HUES6 (cell line): ENCODE results near the gene PIKFYVE.
"Not testable (repeated sequence)": the region's sequence is repeated elsewhere in the genome, so short reads cannot be mapped to it uniquely, and the experiment has no call there.

Experiments
- H3K27ac ChIP-seq: 2 replicates; pipeline ENCODE4 v1.7.0; 2013; ENCODE audit warnings: low read depth, mild to moderate bottlenecking, low read length, inconsistent platforms
- H3K27me3 ChIP-seq: 2 replicates; pipeline ENCODE4 v1.6.1; 2013; ENCODE audit warnings: low read length; ENCODE audit not compliant: control insufficient read depth, insufficient read depth
- H3K36me3 ChIP-seq: 2 replicates; pipeline ENCODE4 v1.6.1; 2013; ENCODE audit warnings: low read length; ENCODE audit not compliant: control insufficient read depth, insufficient read depth
- H3K4me1 ChIP-seq: 2 replicates; pipeline ENCODE4 v1.6.1; 2013; ENCODE audit warnings: low read length; ENCODE audit not compliant: control insufficient read depth, insufficient read depth
- H3K4me3 ChIP-seq: 2 replicates; pipeline ENCODE4 v1.5.1; 2013; ENCODE audit warnings: low read depth, low read length
- H3K9ac ChIP-seq: one replicate; pipeline ENCODE4 v1.6.1; 2013; ENCODE audit warnings: mild to moderate bottlenecking, low read length
- H3K9me3 ChIP-seq: 2 replicates; pipeline ENCODE4 v1.6.1; 2013; ENCODE audit warnings: low read depth, low read length; ENCODE audit not compliant: control insufficient read depth, insufficient read depth

The PIKFYVE gene

DNA sequence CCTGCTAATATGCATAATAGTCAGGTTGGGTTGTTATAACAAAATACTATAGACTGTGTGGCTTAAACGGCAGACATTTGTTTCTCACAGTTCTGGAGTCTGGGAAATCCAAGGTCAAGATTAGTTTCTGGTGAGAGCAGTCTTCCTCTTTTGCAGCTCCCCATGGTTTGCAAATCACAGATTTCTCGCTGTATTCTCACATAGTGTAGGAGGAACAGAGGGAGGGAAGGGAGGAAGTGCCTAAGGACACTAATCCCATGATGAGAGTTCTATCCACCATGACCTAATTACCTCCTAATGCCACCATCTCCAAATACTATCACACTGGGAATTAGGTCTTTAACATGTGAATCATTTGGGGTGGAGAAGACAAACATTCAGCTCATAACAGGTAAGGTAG, 120.5 kb downstream of the PIKFYVE start:
- H3K27ac ChIP-seq = no peak overlapping the region
- no peak overlapping the region for H3K4me3 ChIP-seq
- H3K9ac ChIP-seq = no peak overlapping the region
- no peaks in the 10 kb centered on the region for H3K36me3 ChIP-seq
- no peaks in the 10 kb centered on the region for H3K9me3 ChIP-seq
- H3K4me1 ChIP-seq = no peaks in the 10 kb centered on the region
- no peaks in the 10 kb centered on the region for H3K27me3 ChIP-seq

DNA sequence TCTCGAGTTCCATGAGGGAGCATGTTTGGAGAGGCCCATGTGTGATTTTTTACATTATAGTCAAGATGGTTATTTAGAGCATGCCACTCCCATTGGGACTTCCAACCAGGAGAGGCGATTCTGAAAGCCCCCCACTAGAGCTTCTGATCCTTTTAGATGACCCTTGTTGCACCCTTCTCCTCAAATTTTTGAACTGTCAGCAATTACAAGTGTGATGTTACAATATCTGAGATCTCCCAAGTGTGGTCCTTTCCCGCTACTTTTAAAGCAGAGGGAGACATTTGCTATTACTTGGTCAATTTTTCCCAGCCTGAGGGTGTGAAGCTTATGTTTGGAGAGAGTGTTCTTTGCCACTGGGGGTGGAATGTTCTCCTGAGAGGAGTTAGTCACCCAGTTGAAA, 123.9 kb downstream of the PIKFYVE start:
- Histone ChIP-seq H3K36me3 (no peaks in the 10 kb centered on the region), H3K9ac (no peak overlapping the region), H3K27ac (no peak overlapping the region), H3K27me3 (no peaks in the 10 kb centered on the region), H3K4me1 (no peaks in the 10 kb centered on the region), H3K4me3 (no peak overlapping the region), H3K9me3 (peaks cover 19% of the 10 kb centered on the region)

DNA sequence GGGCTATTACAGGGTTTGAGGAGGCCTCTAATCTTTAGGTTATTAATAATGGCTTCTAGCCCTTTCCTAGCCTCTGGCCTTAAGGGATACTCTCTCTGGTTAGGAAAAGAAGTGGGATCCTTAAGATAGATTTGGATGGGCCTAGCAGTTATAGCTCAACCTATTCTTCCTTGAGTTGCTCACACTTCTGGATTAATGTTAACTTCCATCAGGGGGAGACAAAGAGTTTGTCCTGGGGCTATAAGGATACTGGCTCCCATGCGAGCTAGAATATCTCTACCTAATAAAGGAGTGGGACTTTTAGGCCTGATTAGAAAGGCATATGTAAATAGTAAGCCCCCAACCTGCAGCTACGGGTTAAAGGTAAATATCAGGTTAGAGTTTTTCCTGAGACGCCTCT, 126.2 kb downstream of the PIKFYVE start:
- no peaks in the 10 kb centered on the region for H3K36me3 ChIP-seq
- peaks cover 19% of the 10 kb centered on the region for H3K9me3 ChIP-seq
- H3K4me3 ChIP-seq = no peak overlapping the region
- H3K27ac ChIP-seq = no peak overlapping the region
- H3K9ac ChIP-seq = no peak overlapping the region
- no peaks in the 10 kb centered on the region for H3K4me1 ChIP-seq
- no peaks in the 10 kb centered on the region for H3K27me3 ChIP-seq

DNA sequence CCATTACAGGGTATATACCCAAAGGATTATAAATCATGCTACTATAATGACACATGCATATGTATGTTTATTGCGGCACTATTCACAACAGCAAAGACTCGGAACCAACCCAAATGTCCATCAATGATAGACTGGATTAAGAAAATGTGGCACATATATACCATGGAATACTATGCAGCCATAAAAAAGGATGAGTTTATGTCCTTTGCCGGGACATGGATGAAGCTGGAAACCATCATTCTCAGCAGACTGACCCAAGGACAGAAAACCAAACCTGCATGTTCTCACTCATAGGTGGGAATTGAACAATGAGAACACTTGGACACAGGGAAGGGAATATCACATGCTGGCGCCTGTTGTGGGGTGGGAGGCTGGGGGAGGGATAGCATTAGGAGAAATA, 130.7 kb downstream of the PIKFYVE start:
- not testable (repeated sequence) for H3K27me3 ChIP-seq, H3K9ac ChIP-seq, H3K4me3 ChIP-seq, H3K36me3 ChIP-seq, H3K27ac ChIP-seq, H3K4me1 ChIP-seq
- H3K9me3 ChIP-seq = peaks cover 19% of the 10 kb centered on the region

DNA sequence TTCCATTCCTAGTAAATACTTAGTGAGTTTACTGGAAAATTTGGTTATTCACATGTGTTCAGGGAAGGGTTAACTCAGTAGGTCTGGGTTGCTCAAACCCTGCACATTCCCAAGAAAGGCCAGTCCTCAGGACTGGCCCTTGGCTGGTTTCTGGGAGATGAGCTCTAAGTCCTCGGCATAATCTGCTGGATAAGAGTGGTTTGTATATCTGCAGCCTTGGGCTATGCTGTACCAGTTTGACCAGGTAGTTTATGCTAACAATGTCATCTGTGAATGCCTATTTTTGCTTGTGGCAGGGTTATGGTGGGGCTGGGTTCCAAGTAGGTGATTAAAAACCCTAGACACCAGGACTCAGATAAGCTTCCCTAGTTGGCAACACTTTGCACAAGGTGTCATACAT, 133.1 kb downstream of the PIKFYVE start:
- peaks cover 4% of the 10 kb centered on the region for H3K9me3 ChIP-seq
- no peaks in the 10 kb centered on the region for H3K36me3 ChIP-seq
- peaks cover 1% of the 10 kb centered on the region; the same call in 1 of the 2 replicates for H3K27me3 ChIP-seq
- no peak overlapping the region for H3K27ac ChIP-seq
- no peak overlapping the region for H3K4me3 ChIP-seq
- H3K9ac ChIP-seq = no peak overlapping the region
- no peaks in the 10 kb centered on the region for H3K4me1 ChIP-seq

DNA sequence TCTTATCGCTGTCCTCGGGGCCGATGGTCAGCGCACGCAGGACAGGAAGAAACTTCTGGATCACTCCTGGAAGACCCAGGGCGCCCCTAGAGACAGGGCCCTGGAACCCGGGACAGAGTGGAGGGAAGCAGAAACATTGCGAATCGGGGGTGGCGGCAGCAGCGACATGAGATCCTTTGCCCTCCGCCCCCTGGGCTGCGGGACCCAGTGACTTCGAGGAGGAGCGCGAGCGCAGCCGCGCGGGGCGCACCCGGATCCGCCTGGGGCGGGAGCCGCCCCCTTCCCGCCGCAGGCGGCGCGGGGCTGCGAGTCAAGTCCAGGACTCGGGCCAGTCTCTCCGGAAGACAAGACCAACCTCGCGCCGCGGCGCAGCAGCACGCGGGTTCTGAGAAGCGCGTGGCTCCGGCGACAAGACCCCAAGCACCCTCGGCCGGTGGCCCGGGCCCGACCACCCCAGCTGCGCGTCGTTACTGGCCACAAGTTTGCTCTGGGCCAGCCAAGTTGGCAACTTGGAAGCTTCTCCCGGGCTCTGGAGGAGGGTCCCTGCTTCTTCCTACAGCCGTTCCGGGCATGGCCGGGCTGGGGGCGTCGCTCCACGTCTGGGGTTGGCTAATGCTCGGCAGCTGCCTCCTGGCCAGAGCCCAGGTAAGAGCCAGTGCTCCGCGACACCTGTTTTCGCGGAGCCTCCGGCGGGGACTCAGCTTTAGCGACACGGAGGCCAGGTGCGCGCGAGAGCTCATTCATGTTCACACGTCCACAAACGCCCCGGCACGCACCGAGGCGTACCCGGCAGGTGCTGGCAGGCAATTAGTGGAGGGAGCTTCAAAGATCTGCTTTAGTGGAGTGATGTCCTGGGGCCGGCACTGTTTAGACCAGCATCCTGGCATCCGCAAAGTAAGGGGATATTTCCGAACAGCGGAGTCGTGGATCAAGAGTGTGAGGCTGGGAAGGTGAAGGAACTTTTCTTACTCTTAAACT, 140.7 kb downstream of the PIKFYVE start, which contains the start of gene PTH2R:
TSS of gene PTH2R (plus strand) at position 319 of the 978 bp plus-strand sequence. CDS start at position 571, 252 bp downstream.
- Histone ChIP-seq H3K9ac (peak within 1 kb of the TSS; percentile 19), H3K27ac (no peak within 1 kb of the TSS), H3K9me3 (no peaks in the 10 kb centered on the region), H3K36me3 (no peaks in the 10 kb centered on the region), H3K27me3 (peaks cover 47% of the 10 kb centered on the region), H3K4me3 (peak within 1 kb of the TSS; percentile 55), H3K4me1 (no peaks in the 10 kb centered on the region)

DNA sequence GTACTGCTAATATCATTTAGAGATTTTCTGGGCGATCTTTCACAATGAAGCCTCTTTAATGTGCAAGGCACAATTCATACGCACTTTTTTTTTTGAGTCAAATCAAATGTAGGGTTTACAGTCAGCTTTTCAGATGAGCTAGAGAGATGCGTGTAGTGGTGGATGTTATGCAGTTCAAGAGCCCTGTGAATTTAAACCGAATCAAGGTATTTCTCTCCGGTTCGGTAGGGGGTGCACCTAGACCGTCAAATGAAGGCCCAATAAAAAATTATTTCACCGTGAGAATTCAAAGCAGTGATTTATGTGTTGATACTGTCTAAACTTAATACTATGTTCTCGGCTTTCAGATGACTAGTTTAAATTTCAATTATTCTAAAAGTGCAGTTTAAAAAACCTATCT, 141.6 kb downstream of the PIKFYVE start:
- no peak overlapping the region for H3K9ac ChIP-seq
- H3K27ac ChIP-seq = no peak overlapping the region
- peaks cover 47% of the 10 kb centered on the region for H3K27me3 ChIP-seq
- H3K4me3 ChIP-seq = peak overlapping the region; percentile 55; the same call in 1 of the 2 replicates
- H3K9me3 ChIP-seq = no peaks in the 10 kb centered on the region
- no peaks in the 10 kb centered on the region for H3K4me1 ChIP-seq
- H3K36me3 ChIP-seq = no peaks in the 10 kb centered on the region
